MM.1S (cell line): ENCODE measurements around the gene CDH2.

Source experiments
- DNase-seq: peaks from one replicate; pipeline ENCODE4 v3.0.0-alpha.2; 2015
- H2AFZ ChIP-seq: fragments of 300-600 bp; sonication (generic); 2 replicates; pipeline ENCODE4 v1.6.0; 2016; ENCODE audit warnings: antibody characterized with exemption, low read length
- H3F3A ChIP-seq: fragments of 300-600 bp; sonication (generic); 2 replicates; pipeline ENCODE4 v1.6.1; 2016; ENCODE audit warnings: mild to moderate bottlenecking, antibody characterized with exemption, low read length, moderate library complexity, mixed read lengths; ENCODE audit not compliant: insufficient read depth
- H3K27ac ChIP-seq: fragments of 300-600 bp; sonication (generic); 2 replicates; pipeline ENCODE4 v1.5.1; 2016; ENCODE audit warnings: mild to moderate bottlenecking, low read length
- H3K27me3 ChIP-seq: fragments of 300-600 bp; sonication (generic); replicated peaks from 2 replicates; pipeline ENCODE4 v1.6.0; 2016; ENCODE audit warnings: low read length; ENCODE audit not compliant: insufficient read depth
- H3K36me3 ChIP-seq: fragments of 300-600 bp; sonication (generic); replicated peaks from 2 replicates; pipeline ENCODE4 v1.6.1; 2016; ENCODE audit warnings: mild to moderate bottlenecking, low read length, mixed read lengths; ENCODE audit not compliant: insufficient read depth
- H3K4me1 ChIP-seq: fragments of 300-600 bp; sonication (generic); 2 replicates; pipeline ENCODE4 v1.6.1; 2016; ENCODE audit warnings: low read length, mixed read lengths
- H3K4me2 ChIP-seq: fragments of 300-600 bp; sonication (generic); 2 replicates; pipeline ENCODE4 v1.6.0; 2016; ENCODE audit warnings: low read depth, low read length
- H3K4me3 ChIP-seq: fragments of 300-600 bp; sonication (generic); 2 replicates; pipeline ENCODE4 v1.5.1; 2016; ENCODE audit warnings: low read length, mixed read lengths
- H3K79me2 ChIP-seq: fragments of 300-600 bp; sonication (generic); 2 replicates; pipeline ENCODE4 v1.6.1; 2016; ENCODE audit warnings: mixed run types, low read length, mixed read lengths
- H3K9ac ChIP-seq: fragments of 300-600 bp; sonication (generic); 2 replicates; pipeline ENCODE4 v1.6.1; 2016; ENCODE audit warnings: low read length, mixed read lengths
- H3K9me2 ChIP-seq: fragments of 300-600 bp; sonication (generic); replicated peaks from 2 replicates; pipeline ENCODE4 v1.6.1; 2016; ENCODE audit warnings: mild to moderate bottlenecking, low read length, mixed read lengths; ENCODE audit not compliant: insufficient read depth
- H3K9me3 ChIP-seq: fragments of 300-600 bp; sonication (generic); replicated peaks from 2 replicates; pipeline ENCODE4 v1.6.1; 2016; ENCODE audit warnings: mild to moderate bottlenecking, low read length, mixed read lengths; ENCODE audit not compliant: insufficient read depth
- H4K20me1 ChIP-seq: fragments of 300-600 bp; sonication (generic); 2 replicates; pipeline ENCODE4 v1.6.1; 2016; ENCODE audit warnings: mild to moderate bottlenecking, low read length, moderate library complexity, mixed read lengths; ENCODE audit not compliant: insufficient read depth
- CTCF ChIP-seq: fragments of 300-600 bp; sonication (generic); IDR thresholded peaks from 2 replicates; pipeline ENCODE4 v1.5.1; 2016; ENCODE audit warnings: antibody characterized with exemption, low read length, mixed read lengths
- EZH2 ChIP-seq: fragments of 300-600 bp; sonication (generic); optimal IDR thresholded peaks from 2 replicates; pipeline ENCODE3; 2017; ENCODE audit warnings: low read depth, mild to moderate bottlenecking, antibody characterized with exemption, low read length, mixed read lengths
- EZH2phosphoT487 ChIP-seq: fragments of 300-600 bp; sonication (generic); IDR thresholded peaks from 2 replicates; pipeline ENCODE4 v1.6.1; 2018; ENCODE audit warnings: antibody characterized with exemption, low read length

The CDH2 gene

GRCh38 chr18:28045176-28045810, 131.6 kb downstream of the CDH2 start:
- Histone ChIP-seq H3K79me2 (no peaks in the 10 kb centered on the region), H3K4me2 (no peak overlapping the region), H3K4me1 (no peaks in the 10 kb centered on the region), H3K36me3 (no peaks in the 10 kb centered on the region), H3K9me2 (no peaks in the 10 kb centered on the region), H3K27ac (no peak overlapping the region), H3K4me3 (no peak overlapping the region), H3K27me3 (no peaks in the 10 kb centered on the region), H2AFZ (no peak overlapping the region), H3K9ac (no peak overlapping the region), H3K9me3 (no peaks in the 10 kb centered on the region), H4K20me1 (no peaks in the 10 kb centered on the region), H3F3A (no peaks in the 10 kb centered on the region)
- DNase-seq, result no peak
- TF ChIP-seq CTCF (no peak), EZH2phosphoT487 (no peak)

GRCh38 chr18:28044036-28044435, 132.9 kb downstream of the CDH2 start:
- H3K79me2 ChIP-seq, result no peaks in the 10 kb centered on the region
- H3K27ac ChIP-seq, result no peak overlapping the region
- H3K4me2 ChIP-seq, result no peak overlapping the region
- H4K20me1 ChIP-seq, result no peaks in the 10 kb centered on the region
- TF ChIP-seq CTCF (no peak), EZH2phosphoT487 (no peak), EZH2 (no peak)
- H3K27me3 ChIP-seq, result no peaks in the 10 kb centered on the region
- no peak overlapping the region for H3K4me3 ChIP-seq
- no peaks in the 10 kb centered on the region for H3K36me3 ChIP-seq
- no peak overlapping the region for H2AFZ ChIP-seq
- no peaks in the 10 kb centered on the region for H3K4me1 ChIP-seq
- H3K9me2 ChIP-seq, result no peaks in the 10 kb centered on the region
- DNase-seq, result no peak
- no peaks in the 10 kb centered on the region for H3F3A ChIP-seq
- no peak overlapping the region for H3K9ac ChIP-seq
- no peaks in the 10 kb centered on the region for H3K9me3 ChIP-seq

- no peak for DNase-seq
- no peaks in the 10 kb centered on the region for H3K79me2 ChIP-seq
- no peaks in the 10 kb centered on the region for H3K4me1 ChIP-seq
- H3K4me3 ChIP-seq, result no peak overlapping the region
- no peaks in the 10 kb centered on the region for H3K27me3 ChIP-seq
- no peak overlapping the region for H3K4me2 ChIP-seq
- no peaks in the 10 kb centered on the region for H3K9me2 ChIP-seq
- H3K36me3 ChIP-seq, result no peaks in the 10 kb centered on the region
- no peak overlapping the region for H2AFZ ChIP-seq
- H4K20me1 ChIP-seq, result no peaks in the 10 kb centered on the region
- H3K27ac ChIP-seq, result no peak overlapping the region
- TF ChIP-seq CTCF (no peak), EZH2 (no peak), EZH2phosphoT487 (no peak)
- no peaks in the 10 kb centered on the region for H3F3A ChIP-seq
- H3K9ac ChIP-seq, result no peak overlapping the region
- H3K9me3 ChIP-seq, result no peaks in the 10 kb centered on the region
These were observed 133.3 kb downstream of the CDH2 start for GRCh38 chr18:28043631-28044030.
